GM10266 (cell line): ENCODE data around the gene HEMGN.
A peak's percentile ranks its signal among the peaks of the same experiment; 100 is the strongest.
"Not testable (repeated sequence)": the region's sequence is repeated elsewhere in the genome, so short reads cannot be mapped to it uniquely, and the experiment has no call there.

Experiments used
- DNase-seq: peaks from one replicate; pipeline ENCODE4 v3.0.0; 2012; ENCODE audit errors: extremely low spot score
- TF ChIP-seq, protein P1 (sequence below): IDR thresholded peaks from 2 replicates; pipeline ENCODE4 v1.5.1; 2012; ENCODE audit warnings: mild to moderate bottlenecking, low read depth; ENCODE audit not compliant: control insufficient read depth, insufficient read depth; ENCODE audit errors: missing control alignments

Gene HEMGN

DNA sequence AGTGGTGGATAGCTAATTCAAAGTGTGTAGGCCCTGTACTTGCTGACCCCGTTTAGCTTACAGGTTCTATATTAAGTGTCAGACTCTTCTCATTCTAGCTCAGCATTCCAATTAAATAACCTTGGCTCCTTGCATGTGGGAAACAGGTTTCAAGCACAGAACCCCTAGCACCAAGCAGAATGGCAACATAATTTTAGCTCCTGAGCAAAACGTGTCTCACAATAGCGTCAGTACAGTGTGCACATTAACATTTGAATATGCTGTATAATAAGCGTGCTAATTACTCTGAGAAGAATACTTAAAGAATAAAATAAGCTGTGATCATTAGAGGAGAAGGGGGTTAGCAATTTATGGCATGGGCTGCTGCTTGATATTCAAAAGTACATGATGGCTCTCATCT, 24.2 kb upstream of the HEMGN start:
- no peak for DNase-seq
- TF ChIP-seq, protein P1, sequence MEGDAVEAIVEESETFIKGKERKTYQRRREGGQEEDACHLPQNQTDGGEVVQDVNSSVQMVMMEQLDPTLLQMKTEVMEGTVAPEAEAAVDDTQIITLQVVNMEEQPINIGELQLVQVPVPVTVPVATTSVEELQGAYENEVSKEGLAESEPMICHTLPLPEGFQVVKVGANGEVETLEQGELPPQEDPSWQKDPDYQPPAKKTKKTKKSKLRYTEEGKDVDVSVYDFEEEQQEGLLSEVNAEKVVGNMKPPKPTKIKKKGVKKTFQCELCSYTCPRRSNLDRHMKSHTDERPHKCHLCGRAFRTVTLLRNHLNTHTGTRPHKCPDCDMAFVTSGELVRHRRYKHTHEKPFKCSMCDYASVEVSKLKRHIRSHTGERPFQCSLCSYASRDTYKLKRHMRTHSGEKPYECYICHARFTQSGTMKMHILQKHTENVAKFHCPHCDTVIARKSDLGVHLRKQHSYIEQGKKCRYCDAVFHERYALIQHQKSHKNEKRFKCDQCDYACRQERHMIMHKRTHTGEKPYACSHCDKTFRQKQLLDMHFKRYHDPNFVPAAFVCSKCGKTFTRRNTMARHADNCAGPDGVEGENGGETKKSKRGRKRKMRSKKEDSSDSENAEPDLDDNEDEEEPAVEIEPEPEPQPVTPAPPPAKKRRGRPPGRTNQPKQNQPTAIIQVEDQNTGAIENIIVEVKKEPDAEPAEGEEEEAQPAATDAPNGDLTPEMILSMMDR, result no peak

DNA sequence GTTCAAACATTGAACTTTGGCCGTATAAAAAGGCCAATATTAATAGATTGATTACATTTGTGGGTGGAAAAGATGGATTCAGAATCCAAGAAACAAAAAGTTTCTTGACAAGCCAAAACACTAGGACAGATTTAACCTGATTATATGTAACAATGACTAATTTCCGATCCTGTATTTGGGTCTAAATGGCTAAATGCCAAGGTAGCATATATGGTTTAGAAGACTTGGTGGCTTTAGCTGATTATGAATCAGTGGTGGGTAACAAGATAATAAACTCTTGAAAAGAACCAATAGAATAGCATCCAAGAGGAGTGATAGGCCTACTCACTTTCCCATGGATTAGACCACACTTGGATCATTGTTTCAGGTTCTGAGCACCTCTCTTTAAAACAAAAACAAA, 23.4 kb upstream of the HEMGN start:
- TF ChIP-seq, protein P1, result no peak
- no peak for DNase-seq

DNA sequence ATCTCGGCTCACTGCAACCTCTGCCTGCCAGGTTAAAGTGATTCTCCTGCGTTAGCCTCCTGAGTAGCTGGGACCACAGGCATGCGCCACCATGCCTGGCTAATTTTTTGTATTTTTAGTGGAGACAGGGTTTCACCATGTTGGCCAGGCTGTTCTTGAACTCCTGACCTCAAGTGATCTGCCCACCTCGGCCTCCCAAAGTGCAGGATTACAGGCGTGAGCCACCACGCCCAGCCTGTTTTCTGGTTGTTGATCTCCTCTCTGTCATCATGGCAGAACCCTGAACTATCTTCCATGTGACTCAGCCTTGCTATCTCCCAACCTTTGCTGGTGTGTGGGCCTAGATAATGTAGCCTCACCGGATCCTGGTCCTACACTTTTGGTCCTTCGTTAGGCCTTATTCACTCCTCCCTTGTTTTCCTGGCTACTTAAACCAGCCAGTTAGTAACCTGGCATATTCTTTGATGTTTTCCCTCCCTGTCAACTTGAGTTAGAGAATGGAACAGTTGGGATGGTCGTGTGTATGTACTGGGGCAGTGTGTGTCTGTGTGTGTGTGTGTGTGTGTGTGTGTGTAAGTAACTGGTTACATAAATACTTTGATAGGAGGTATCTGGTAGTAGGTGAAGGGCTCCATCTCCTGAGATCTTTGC, 22.8 kb upstream of the HEMGN start:
- not testable (repeated sequence) for DNase-seq

DNA sequence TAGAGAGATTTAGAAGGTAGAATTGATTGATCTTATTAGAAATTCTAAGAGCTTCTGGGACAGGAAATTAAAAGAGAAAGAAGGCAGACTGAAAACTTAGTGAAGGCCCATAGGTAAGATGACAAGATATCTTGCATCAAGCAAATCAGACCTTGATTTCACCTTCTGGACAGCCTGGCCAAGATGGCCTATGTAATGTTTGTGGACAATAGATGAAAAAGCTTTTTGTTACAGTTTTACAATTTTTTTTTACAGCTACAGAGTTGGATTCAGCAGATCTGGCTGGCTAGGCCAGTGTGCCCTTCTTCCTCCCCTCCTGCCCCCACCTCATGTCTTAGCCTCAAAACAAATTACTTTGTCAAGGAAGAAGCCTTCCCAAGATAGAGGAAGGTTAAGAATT, 21.6 kb upstream of the HEMGN start:
- no peak for DNase-seq
- TF ChIP-seq, protein P1, result no peak

DNA sequence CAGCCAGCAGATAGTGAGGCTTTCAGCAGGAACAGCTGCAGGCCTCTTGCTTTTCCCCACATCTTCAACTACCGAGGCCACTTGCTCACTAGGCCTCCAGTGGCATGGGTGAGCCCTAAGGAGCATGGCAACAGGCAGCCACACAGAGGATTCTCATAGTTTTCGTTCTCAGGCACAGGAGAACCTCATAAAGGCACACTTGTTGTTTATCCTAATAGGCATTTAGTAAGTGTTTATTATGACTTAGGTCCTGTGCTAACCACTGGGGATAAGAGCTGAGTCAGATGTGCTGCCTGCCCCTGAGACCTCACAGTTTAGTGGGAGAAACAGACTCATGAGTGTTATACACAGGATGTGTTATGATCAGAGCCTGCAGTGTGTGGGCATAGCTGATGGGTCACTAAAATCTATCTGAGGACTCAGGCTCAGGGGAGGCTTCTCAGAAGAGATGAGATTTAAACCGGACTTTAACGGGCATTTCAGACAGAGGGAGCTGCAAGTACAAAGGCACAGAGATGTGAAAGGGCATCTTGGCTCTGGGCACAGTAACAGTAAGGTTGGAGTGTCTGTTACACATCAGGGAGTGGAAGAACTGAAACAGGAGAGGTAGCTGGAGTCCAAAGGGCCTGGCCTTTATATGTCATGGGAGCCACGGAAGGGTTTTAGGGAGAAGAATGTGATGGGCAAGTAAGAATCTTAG, 21.0 kb upstream of the HEMGN start:
- no peak for DNase-seq
- TF ChIP-seq, protein P1, result no peak

DNA sequence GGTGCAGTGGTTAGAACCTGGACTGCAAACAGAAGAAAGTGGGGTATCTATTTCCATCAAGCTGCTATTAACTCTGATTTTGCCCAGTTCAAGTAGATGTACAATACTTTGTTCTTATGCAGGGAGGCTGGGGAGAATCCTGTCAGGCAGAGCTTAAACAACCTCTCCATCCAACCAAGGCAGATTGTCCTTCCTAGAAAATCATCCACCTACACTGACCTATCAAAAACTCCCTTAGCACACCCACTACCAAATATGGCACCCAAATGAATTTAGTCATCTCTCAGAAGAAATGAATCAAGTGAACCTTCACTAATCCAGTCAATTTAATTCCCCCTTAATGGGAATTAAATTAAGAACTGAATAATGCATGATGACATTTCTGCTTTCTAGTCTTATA, 18.4 kb upstream of the HEMGN start:
- TF ChIP-seq, protein P1, result no peak
- no peak for DNase-seq

DNA sequence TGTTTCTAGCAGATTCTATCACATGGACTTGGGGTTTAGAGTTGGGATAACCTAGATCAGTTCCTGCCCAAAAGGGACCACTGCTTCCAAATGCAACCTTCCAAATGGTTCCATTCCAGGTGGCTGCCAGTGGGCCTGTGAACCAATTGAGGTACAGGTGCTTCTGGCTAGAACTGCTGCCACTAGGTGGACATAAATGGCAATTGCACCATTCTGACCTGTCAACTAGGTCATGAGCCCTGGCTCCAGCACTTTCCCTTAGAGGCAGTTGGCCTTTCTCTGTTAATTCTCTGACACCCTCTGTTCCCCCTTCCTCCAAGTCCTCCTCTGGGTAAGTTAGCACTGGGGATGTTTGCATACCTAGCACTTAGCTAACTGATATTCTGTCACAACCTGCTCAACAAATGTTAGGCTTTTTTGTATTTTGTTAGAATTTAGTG, 16.6 kb upstream of the HEMGN start:
- peak; percentile 67 for DNase-seq
- TF ChIP-seq, protein P1, result peak; percentile 71

DNA sequence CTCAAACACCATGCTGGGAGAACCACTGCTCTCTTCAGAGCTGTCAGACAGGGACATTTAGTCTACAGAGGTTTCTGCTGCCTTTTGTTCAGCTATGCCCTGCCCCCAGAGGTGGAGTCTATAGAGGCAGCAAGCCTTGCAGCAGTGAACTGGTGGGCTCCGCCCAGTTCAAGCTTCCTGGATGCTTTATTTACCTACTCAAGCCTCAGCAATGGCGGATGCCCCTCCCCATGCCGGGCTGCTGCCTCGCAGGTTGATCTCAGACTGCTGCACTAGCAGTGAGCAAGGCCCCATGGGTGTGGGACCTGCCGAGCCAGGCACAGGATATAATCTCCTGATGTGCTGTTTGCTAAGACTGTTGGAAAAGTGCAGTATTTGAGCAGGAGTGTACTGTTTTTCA, 12.9 kb upstream of the HEMGN start:
- not testable (repeated sequence) for DNase-seq

DNA sequence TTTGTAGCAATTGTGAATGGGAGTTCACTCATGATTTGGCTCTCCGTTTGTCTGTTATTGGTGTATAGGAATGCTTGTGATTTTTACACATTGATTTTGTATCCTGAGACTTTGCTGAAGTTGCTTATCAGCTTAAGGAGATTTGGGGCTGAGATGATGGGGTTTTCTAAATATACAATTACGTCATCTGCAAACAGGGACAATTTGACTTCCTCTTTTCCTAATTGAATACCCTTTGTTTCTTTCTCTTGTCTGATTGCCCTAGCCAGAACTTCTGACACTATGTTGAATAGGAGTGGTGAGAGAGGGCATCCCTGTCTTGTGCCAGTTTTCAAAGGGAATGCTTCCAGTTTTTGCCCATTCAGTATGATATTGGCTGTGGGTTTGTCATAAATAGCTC, 9.1 kb upstream of the HEMGN start:
- not testable (repeated sequence) for DNase-seq

DNA sequence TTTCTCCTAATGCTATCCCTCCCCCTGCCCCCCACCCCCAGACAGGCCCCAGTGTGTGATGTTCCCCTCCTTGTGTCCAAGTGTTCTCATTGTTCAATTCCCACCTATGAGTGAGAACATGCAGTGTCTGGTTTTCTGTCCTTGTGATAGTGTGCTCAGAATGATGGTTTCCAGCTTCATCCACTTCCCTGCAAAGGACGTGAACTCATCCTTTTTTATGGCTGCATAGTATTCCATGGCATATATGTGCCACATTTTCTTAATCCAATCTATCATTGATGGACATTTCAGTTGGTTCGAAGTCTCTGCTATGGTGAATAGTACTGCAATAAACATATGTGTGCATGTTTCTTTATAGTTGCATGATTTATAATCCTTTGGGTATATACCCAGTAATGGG, 7.5 kb upstream of the HEMGN start:
- DNase-seq, result not testable (repeated sequence)
